NCI-H2196 (cell line): ENCODE results near the gene RSPO3.
A peak's percentile ranks its signal among the peaks of the same experiment; 100 is the strongest.
"Not testable (repeated sequence)": the region's sequence is repeated elsewhere in the genome, so short reads cannot be mapped to it uniquely, and the experiment has no call there.

Experiments
- DNase-seq: peaks from one replicate; lab custom pipeline; 2025; ENCODE audit not compliant: unreplicated experiment; lab: John Stamatoyannopoulos, UW

The RSPO3 gene

GRCh38 chr6:127118298-127119101, at the start of gene RSPO3:
Gene RSPO3 (plus strand): TSS chr6:127118671. CDS start chr6:127119193, 522 bp downstream.
- DNase-seq = no peak

- DNase-seq = peak; percentile 9
Observed at GRCh38 chr6:127069659-127070279, 48.7 kb upstream of the RSPO3 start.

- DNase-seq = no peak
Observed at GRCh38 chr6:127073222-127073621, 45.2 kb upstream of the RSPO3 start.

GRCh38 chr6:127076466-127076865, 42.0 kb upstream of the RSPO3 start:
- no peak for DNase-seq

- DNase-seq = no peak
Observed at GRCh38 chr6:127077886-127078285, 40.6 kb upstream of the RSPO3 start.

GRCh38 chr6:127078669-127079068, 39.8 kb upstream of the RSPO3 start:
- no peak for DNase-seq

GRCh38 chr6:127079681-127080080, 38.8 kb upstream of the RSPO3 start:
- no peak for DNase-seq

GRCh38 chr6:127080081-127080480, 38.4 kb upstream of the RSPO3 start:
- DNase-seq = no peak

GRCh38 chr6:127083231-127083962, 35.1 kb upstream of the RSPO3 start:
- no peak for DNase-seq

- no peak for DNase-seq
Observed at GRCh38 chr6:127083963-127084310, 34.5 kb upstream of the RSPO3 start.

GRCh38 chr6:127085181-127085580, 33.3 kb upstream of the RSPO3 start:
- no peak for DNase-seq

GRCh38 chr6:127090051-127090450, 28.4 kb upstream of the RSPO3 start:
- no peak for DNase-seq

GRCh38 chr6:127092466-127092865, 26.0 kb upstream of the RSPO3 start:
- DNase-seq = no peak

- no peak for DNase-seq
Observed at GRCh38 chr6:127094791-127095190, 23.7 kb upstream of the RSPO3 start.

GRCh38 chr6:127096167-127096566, 22.3 kb upstream of the RSPO3 start:
- no peak for DNase-seq

- DNase-seq = not testable (repeated sequence)
Observed at GRCh38 chr6:127097442-127097841, 21.0 kb upstream of the RSPO3 start.

GRCh38 chr6:127100510-127101140, 17.8 kb upstream of the RSPO3 start:
- DNase-seq = no peak

GRCh38 chr6:127102299-127102698, 16.2 kb upstream of the RSPO3 start:
- no peak for DNase-seq

GRCh38 chr6:127102859-127103258, 15.6 kb upstream of the RSPO3 start:
- DNase-seq = no peak

GRCh38 chr6:127103482-127103881, 15.0 kb upstream of the RSPO3 start:
- DNase-seq = no peak

- no peak for DNase-seq
Observed at GRCh38 chr6:127107916-127108315, 10.6 kb upstream of the RSPO3 start.

- DNase-seq = no peak
Observed at GRCh38 chr6:127110712-127111111, 7.8 kb upstream of the RSPO3 start.
